HEK293 (cell line): ENCODE results near the gene IL36B.

Experiments used
- KLF10 ChIP-seq: fragments of 450-650 bp; IDR thresholded peaks from 2 replicates; pipeline ENCODE4 v1.5.1; 2018; ENCODE audit warnings: missing biosample characterization, mild to moderate bottlenecking, missing genetic modification characterization
- WT1 ChIP-seq: fragments of 450-650 bp; formaldehyde crosslinking; IDR thresholded peaks from 2 replicates; pipeline ENCODE4 v1.5.1; 2016; ENCODE audit warnings: missing biosample characterization, missing genetic modification characterization
- ZNF155 ChIP-seq: fragments of 450-650 bp; formaldehyde crosslinking; IDR thresholded peaks from 2 replicates; pipeline ENCODE4 v1.5.1; 2016; ENCODE audit warnings: missing biosample characterization, missing genetic modification characterization
- ZNF354C ChIP-seq: fragments of 450-650 bp; formaldehyde crosslinking; IDR thresholded peaks from 2 replicates; pipeline ENCODE4 v1.5.1; 2016; ENCODE audit warnings: missing biosample characterization, missing genetic modification characterization, low read depth, borderline replicate concordance
- ZNF501 ChIP-seq: fragments of 450-650 bp; formaldehyde crosslinking; IDR thresholded peaks from 2 replicates; pipeline ENCODE4 v1.5.1; 2016; ENCODE audit warnings: missing biosample characterization, missing genetic modification characterization
- ZNF76 ChIP-seq: fragments of 450-650 bp; formaldehyde crosslinking; IDR thresholded peaks from 2 replicates; pipeline ENCODE4; 2016; ENCODE audit warnings: low read depth, missing biosample characterization, missing genetic modification characterization, borderline replicate concordance
- TF ChIP-seq, protein P1 (sequence below): fragments of 450-650 bp; formaldehyde crosslinking; IDR thresholded peaks from 2 replicates; pipeline ENCODE4 v1.5.1; 2016; ENCODE audit warnings: missing biosample characterization, missing genetic modification characterization

GRCh38 chr2:113015655-113016054 lies 37.0 kb downstream of the IL36B start:
- TF ChIP-seq ZNF76 (tag by site-specific recombination), result no peak
- TF ChIP-seq, protein P1, sequence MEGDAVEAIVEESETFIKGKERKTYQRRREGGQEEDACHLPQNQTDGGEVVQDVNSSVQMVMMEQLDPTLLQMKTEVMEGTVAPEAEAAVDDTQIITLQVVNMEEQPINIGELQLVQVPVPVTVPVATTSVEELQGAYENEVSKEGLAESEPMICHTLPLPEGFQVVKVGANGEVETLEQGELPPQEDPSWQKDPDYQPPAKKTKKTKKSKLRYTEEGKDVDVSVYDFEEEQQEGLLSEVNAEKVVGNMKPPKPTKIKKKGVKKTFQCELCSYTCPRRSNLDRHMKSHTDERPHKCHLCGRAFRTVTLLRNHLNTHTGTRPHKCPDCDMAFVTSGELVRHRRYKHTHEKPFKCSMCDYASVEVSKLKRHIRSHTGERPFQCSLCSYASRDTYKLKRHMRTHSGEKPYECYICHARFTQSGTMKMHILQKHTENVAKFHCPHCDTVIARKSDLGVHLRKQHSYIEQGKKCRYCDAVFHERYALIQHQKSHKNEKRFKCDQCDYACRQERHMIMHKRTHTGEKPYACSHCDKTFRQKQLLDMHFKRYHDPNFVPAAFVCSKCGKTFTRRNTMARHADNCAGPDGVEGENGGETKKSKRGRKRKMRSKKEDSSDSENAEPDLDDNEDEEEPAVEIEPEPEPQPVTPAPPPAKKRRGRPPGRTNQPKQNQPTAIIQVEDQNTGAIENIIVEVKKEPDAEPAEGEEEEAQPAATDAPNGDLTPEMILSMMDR (tag by site-specific recombination), result no peak
- TF ChIP-seq ZNF501 (tag by site-specific recombination), result no peak
- TF ChIP-seq ZNF354C, result no peak
- TF ChIP-seq WT1 (tag by site-specific recombination), result no peak
- no peak for TF ChIP-seq KLF10 (tag by site-specific recombination)
- TF ChIP-seq ZNF155 (tag by site-specific recombination), result no peak
